Choroid plexus epithelial cell (primary cell): Measurements from ENCODE around the gene ERO1B.
"Not testable (repeated sequence)": the region's sequence is repeated elsewhere in the genome, so short reads cannot be mapped to it uniquely, and the experiment has no call there.

Experiments used
- DNase-seq: peaks from one replicate; pipeline ENCODE4 v3.0.0-alpha.2; 2010; ENCODE audit warnings: low read depth
- H3K4me3 ChIP-seq: 2 replicates; pipeline ENCODE4 v1.5.1; 2011; ENCODE audit warnings: low read depth, mild to moderate bottlenecking, control low read depth, low read length, moderate library complexity
- TF ChIP-seq, protein P1 (sequence below): conservative IDR thresholded peaks from 2 replicates; pipeline ENCODE4 v1.5.1; 2011; ENCODE audit warnings: low read depth, mild to moderate bottlenecking, control low read depth, inconsistent platforms, low read length, moderate library complexity

ERO1B gene

DNA sequence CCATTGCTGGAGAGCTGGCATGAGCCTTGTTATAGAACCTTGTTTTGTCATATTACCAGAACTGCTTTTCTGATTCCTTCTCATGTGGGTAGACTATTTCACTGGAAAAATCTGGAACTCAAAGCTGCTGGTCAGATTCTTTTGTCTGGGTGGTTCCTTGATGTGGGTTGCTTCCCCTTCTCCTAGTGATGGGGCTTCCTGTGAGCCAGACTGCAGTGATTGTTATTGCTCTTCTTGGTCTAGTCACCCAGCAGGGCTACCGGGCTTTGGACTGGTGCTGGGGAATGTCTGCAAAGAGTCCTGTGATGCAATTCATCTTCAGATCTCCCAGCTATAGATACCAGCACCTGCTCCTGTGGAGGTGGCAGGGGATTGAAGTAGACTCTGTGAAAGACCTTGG, 80.0 kb downstream of the ERO1B start:
- DNase-seq, result no peak
- H3K4me3 ChIP-seq, result no peak overlapping the region

DNA sequence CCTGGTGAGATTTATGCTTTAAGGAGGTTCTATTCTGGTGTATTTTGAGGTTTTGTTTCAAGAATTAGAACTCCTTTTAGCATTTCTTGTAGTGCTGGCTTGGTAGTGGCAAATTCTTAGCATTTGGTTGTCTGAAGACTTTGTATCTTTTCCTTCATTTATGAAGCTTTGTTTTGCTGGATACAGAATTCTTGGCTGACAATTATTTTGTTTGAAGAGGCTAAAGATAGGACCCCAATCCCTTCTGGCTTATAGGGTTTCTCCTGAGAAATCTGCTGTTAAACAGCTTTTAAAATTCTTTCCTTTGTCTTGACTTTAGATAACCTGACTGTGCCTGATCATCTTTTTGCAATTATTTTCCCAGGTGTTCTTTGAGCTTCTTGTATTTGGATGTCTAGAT, 80.8 kb downstream of the ERO1B start:
- TF ChIP-seq, protein P1, sequence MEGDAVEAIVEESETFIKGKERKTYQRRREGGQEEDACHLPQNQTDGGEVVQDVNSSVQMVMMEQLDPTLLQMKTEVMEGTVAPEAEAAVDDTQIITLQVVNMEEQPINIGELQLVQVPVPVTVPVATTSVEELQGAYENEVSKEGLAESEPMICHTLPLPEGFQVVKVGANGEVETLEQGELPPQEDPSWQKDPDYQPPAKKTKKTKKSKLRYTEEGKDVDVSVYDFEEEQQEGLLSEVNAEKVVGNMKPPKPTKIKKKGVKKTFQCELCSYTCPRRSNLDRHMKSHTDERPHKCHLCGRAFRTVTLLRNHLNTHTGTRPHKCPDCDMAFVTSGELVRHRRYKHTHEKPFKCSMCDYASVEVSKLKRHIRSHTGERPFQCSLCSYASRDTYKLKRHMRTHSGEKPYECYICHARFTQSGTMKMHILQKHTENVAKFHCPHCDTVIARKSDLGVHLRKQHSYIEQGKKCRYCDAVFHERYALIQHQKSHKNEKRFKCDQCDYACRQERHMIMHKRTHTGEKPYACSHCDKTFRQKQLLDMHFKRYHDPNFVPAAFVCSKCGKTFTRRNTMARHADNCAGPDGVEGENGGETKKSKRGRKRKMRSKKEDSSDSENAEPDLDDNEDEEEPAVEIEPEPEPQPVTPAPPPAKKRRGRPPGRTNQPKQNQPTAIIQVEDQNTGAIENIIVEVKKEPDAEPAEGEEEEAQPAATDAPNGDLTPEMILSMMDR, result no peak

More for the DNA sequence above, 80.0 kb downstream of the ERO1B start:
- TF ChIP-seq, protein P1, result no peak

DNA sequence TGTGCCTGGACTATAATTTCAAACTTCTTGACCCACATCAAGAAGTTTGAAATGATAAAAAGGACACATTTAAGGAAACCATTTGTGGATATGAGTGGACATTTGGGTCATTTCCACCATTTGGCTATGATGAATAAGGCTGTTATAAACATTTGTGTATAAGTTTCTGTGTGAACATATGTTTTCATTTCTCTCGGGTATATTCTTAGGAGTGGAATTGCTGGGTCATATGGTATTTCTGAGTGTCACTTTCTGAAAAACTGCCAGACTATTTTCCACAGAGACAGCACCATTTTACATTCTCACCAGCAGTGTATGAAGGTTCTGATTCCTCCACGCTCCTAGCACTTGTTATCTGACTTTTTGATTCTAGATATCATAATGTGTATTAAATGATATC, 88.6 kb downstream of the ERO1B start:
- TF ChIP-seq, protein P1, result no peak
- DNase-seq, result no peak
- no peak overlapping the region for H3K4me3 ChIP-seq

More for the DNA sequence above, 80.8 kb downstream of the ERO1B start:
- H3K4me3 ChIP-seq, result no peak overlapping the region
- DNase-seq, result no peak

DNA sequence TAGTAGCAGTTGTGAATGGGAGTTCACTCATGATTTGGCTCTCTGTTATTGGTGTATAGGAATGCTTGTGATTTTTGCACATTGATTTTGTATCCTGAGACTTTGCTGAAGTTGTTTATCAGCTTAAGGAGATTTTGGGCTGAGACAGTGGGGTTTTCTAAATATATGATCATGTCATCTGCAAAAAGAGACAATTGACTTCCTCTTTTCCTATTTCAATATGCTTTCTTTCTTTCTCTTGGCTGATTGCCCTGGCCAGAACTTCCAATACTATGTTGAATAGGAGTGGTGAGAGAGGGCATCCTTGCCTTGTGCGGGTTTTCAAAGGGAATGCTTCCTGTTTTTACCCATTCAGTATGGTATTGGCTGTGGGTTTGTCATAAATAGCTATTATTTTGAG, 93.7 kb downstream of the ERO1B start:
- H3K4me3 ChIP-seq, DNase-seq: not testable (repeated sequence)

DNA sequence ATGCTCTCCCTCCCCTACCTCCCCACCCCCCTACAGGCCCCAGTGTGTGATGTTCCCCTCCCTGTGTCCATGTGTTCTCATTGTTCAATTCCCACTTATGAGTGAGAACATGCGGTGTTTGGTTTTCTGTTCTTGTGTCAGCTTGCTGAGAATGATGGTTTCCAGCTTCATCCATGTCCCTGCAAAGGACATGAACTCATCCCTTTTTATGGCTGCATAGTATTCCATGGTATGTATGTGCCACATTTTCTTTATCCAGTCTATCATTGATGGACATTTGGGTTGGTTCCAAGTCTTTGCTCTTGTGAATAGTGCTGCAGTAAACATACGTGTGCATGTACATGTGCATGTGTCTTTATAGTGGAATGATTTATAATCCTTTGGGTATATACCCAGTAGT, 95.3 kb downstream of the ERO1B start:
- H3K4me3 ChIP-seq, DNase-seq: not testable (repeated sequence)

DNA sequence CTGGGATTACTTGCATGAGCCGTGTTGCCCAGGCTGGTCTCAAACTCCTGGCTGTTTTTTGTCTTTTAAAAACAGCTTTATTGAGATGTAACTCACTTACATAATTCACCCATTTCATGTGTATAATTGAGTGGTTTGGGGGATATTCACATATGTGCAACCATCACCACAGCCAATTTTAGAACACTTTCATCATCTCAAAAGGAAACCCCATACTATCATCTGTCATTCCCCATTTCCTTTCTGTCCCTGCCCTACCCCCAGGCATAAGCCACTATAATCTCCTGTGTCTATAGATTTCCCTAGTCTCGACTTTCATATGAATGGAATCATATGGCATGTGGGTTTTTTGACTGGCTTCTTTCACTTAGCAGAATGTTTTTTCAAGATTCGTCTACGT, 96.1 kb downstream of the ERO1B start:
- TF ChIP-seq, protein P1, result no peak
- no peak for DNase-seq
- H3K4me3 ChIP-seq, result no peak overlapping the region

DNA sequence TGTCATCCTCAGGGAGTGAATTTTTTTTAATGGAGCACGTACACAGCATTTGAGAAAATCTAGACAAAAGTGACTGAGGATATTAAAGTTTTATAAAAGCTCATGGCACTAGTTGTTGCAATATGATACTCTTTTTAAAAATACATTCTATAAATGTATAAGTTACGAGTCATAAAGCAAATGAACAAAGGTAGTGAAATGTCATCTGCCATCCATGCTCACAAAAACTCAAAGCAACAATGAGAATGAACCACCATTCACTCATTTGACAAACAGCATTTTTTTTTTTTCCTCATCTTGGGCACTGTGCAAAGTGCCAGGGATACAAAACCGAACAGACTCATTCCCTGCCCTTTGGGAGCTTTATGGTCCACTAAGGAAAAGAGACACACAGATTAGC, 100.7 kb downstream of the ERO1B start:
- TF ChIP-seq, protein P1, result no peak
- peak; percentile 42 for DNase-seq
- no peak overlapping the region for H3K4me3 ChIP-seq

DNA sequence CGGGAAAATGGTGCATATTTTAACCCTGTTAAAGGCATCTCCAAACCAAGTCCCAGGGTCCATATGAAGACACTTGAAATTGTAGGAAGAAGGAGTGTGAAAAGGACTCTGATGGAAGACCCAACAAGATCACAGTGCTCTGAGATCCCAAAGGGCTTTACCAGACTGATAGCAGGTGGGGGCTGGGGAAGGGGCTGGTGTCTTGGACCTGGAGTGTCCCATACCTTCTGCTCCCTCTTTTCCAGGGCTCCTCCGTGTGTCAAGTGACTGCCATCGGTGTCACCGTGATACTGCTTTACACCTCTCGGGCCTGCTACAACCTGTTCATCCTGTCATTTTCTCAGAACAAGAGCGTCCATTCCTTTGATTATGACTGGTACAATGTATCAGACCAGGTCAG, 102.1 kb downstream of the ERO1B start:
- TF ChIP-seq, protein P1, result no peak
- no peak overlapping the region for H3K4me3 ChIP-seq
- no peak for DNase-seq
